Measurements from ENCODE around the gene PDLIM1. TPM values are rescaled to one million over a fixed set of nuclear protein-coding genes. Genes with fewer than 3 reads are reported as not detected.

PDLIM1 gene
- total and polyA plus RNA-seq, 9 of the 15 experiments (the other 6 are each of a cell fraction or from before 2014, with no cell fraction given) = 19.8 to 164 (median 39.1) TPM

DNA sequence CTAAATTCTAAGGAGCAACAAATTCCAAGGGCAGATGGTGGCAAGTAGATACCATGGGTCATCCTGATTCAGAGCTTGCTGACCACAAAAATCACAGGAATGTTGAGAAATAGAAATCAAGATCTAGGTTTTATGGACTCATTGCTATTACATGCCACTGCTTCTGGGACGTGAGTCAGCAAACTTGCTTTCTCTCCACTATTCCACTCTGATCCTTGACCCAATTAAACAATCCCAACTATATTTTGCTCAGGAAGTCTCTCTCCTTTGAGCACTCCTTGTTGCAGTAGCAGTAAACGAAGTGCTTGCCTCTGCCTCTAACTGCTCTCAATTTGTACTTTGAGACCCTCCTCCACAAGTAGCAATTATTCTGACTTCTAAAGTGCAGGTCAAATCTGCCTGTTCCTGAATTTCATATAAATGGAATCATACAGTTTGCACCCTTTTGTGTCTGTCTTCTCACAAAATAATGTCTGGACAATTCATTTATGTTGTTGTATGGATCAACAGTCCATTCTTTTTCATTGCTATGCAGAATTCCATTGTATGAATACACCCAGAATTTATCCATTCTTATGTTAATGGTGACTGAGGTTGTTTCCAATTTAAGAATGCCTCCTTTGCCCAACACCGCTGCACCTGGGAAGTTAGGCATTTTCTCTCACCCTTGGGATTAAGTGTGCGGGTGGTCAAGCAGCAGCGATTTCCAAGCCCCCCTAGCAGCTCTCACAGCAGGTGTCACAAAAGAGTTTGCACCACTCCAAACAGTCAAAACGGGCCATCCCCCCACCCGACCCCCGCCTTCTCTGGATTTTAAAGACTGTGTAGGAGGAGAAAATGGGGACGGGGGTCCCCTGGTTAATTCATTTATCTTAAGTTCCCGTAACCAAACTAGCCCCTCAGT is 60.8 kb downstream of the PDLIM1 start:
- no peak overlapping the region for H3K9ac ChIP-seq (ENCODE audit: insufficient read depth in 1 of 2, low read depth in 2 of 2, low read length in 2 of 2)
- CTCF ChIA-PET (ENCODE audit: low intra/inter-chr PET ratio) = no interaction called here
- no peaks in the 10 kb centered on the region for H4K20me1 ChIP-seq (replicated peaks; ENCODE audit: control insufficient read depth, insufficient read depth, low read length)
- no peak for ATAC-seq
- H3K79me2 ChIP-seq (ENCODE audit: control insufficient read depth, insufficient read depth, low read length) = no peaks in the 10 kb centered on the region
- no peaks in the 10 kb centered on the region for H3K9me1 ChIP-seq (ENCODE audit: control insufficient read depth, insufficient read depth, low read length)
- in situ Hi-C loops (cut with MboI) (loop anchor here (10.0 kb wide), 1 partner anchor 95 kb away; no protein-coding TSS in a partner anchor), intact Hi-C loops (cut with micrococcal nuclease) (no loop called here)
- H3K27me3 ChIP-seq (ENCODE audit: control insufficient read depth in 2 of 2, insufficient read depth in 2 of 2, low read length in 2 of 2) = no peaks in the 10 kb centered on the region
- no TSS peak for BruUV-seq (replicated peaks)
- POLR2A ChIA-PET = no interaction called here
- H3K9me3 ChIP-seq (replicated peaks; ENCODE audit: control insufficient read depth, insufficient read depth, low read depth, low read length) = no peaks in the 10 kb centered on the region
- DNase-seq (ENCODE audit: extremely low read depth in 1 of 4, low spot score in 3 of 4) = no peak
- H3K4me2 ChIP-seq (ENCODE audit: insufficient read depth, low read length) = no peak overlapping the region
- 39% methylated on average over 9 of the region's 10 CpGs for WGBS (ENCODE audit: insufficient coverage, low coverage, missing lambda C conversion rate)
- no peak overlapping the region for H3K4me3 ChIP-seq
- H3K4me1 ChIP-seq (replicated peaks in 1 of 2; ENCODE audit: control insufficient read depth in 2 of 2, insufficient read depth in 2 of 2, low read length in 2 of 2) = peaks cover 0 to 4% of the 10 kb centered on the region in 2 experiments; a peak in 2 of 5 replicates
- FAIRE-seq = no peak
- H2AFZ ChIP-seq (ENCODE audit: low read depth, low read length) = no peak overlapping the region
- H3K36me3 ChIP-seq (ENCODE audit: control insufficient read depth, insufficient read depth, low read length) = peaks cover 2% of the 10 kb centered on the region; the same call in 1 of the 3 replicates
- H3K27ac ChIP-seq (ENCODE audit: extremely low read depth, low read depth, low read length) = no peak overlapping the region
- TF ChIP-seq FOSL1 (tag; conservative IDR thresholded peaks at IDR 0.05) = peak; percentile 39
- TF ChIP-seq HDAC1 (IDR thresholded peaks at IDR 0.05) = peak in 1 of 2 experiments; percentile 53; a peak in 2 of 4 replicates
- peak; percentile 37; the same call in 1 of the 2 replicates for TF ChIP-seq BACH1 (tag; IDR thresholded peaks at IDR 0.05)
- 0 out of 2 replicates have a peak, but pooled peaks have one; percentile 10 for TF ChIP-seq ARID1B (IDR thresholded peaks at IDR 0.05)
- peak; percentile 58 for TF ChIP-seq ZNF316 (IDR thresholded peaks at IDR 0.05)
- no peak for TF ChIP-seq MCM2 (IDR thresholded peaks at IDR 0.05; ENCODE audit: low read depth)
- TF ChIP-seq, protein P1, sequence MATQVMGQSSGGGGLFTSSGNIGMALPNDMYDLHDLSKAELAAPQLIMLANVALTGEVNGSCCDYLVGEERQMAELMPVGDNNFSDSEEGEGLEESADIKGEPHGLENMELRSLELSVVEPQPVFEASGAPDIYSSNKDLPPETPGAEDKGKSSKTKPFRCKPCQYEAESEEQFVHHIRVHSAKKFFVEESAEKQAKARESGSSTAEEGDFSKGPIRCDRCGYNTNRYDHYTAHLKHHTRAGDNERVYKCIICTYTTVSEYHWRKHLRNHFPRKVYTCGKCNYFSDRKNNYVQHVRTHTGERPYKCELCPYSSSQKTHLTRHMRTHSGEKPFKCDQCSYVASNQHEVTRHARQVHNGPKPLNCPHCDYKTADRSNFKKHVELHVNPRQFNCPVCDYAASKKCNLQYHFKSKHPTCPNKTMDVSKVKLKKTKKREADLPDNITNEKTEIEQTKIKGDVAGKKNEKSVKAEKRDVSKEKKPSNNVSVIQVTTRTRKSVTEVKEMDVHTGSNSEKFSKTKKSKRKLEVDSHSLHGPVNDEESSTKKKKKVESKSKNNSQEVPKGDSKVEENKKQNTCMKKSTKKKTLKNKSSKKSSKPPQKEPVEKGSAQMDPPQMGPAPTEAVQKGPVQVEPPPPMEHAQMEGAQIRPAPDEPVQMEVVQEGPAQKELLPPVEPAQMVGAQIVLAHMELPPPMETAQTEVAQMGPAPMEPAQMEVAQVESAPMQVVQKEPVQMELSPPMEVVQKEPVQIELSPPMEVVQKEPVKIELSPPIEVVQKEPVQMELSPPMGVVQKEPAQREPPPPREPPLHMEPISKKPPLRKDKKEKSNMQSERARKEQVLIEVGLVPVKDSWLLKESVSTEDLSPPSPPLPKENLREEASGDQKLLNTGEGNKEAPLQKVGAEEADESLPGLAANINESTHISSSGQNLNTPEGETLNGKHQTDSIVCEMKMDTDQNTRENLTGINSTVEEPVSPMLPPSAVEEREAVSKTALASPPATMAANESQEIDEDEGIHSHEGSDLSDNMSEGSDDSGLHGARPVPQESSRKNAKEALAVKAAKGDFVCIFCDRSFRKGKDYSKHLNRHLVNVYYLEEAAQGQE (IDR thresholded peaks at IDR 0.05; ENCODE audit: borderline replicate concordance) = no peak
- TF ChIP-seq, protein P1 (CRISPR knock-in tag; IDR thresholded peaks at IDR 0.05; ENCODE audit: low read depth) = no peak
- TF ChIP-seq, protein P2, sequence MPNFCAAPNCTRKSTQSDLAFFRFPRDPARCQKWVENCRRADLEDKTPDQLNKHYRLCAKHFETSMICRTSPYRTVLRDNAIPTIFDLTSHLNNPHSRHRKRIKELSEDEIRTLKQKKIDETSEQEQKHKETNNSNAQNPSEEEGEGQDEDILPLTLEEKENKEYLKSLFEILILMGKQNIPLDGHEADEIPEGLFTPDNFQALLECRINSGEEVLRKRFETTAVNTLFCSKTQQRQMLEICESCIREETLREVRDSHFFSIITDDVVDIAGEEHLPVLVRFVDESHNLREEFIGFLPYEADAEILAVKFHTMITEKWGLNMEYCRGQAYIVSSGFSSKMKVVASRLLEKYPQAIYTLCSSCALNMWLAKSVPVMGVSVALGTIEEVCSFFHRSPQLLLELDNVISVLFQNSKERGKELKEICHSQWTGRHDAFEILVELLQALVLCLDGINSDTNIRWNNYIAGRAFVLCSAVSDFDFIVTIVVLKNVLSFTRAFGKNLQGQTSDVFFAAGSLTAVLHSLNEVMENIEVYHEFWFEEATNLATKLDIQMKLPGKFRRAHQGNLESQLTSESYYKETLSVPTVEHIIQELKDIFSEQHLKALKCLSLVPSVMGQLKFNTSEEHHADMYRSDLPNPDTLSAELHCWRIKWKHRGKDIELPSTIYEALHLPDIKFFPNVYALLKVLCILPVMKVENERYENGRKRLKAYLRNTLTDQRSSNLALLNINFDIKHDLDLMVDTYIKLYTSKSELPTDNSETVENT (CRISPR knock-in tag; IDR thresholded peaks at IDR 0.05) = no peak
- peak; percentile 64 for TF ChIP-seq TEAD4 (IDR thresholded peaks at IDR 0.05; ENCODE audit: low read length)
- TF ChIP-seq TEAD4 (CRISPR knock-in tag; IDR thresholded peaks at IDR 0.05; ENCODE audit: borderline replicate concordance) = no peak
- 0 out of 2 replicates have a peak, but pooled peaks have one; percentile 23 for TF ChIP-seq HMG20A (CRISPR knock-in tag; conservative IDR thresholded peaks at IDR 0.05)

All from K562 (cell line).